Heart left ventricle (tissue), 13 donors: ENCODE data around the gene KXD1.

ENCODE experiments used
- CTCF ChIP-seq, 12 donors: fragments of 200-600 bp; sonication (generic) in 4 of 12; IDR thresholded peaks; one replicate each; pipeline versions ENCODE4 v1.5.0 to v1.8.0; 2018 to 2022; ENCODE audit warnings: antibody characterized with exemption in 12 of 12, mild to moderate bottlenecking in 5 of 12
- POLR2A ChIP-seq, 2 donors: fragments of 450-650 bp; IDR thresholded peaks; one replicate each; pipeline ENCODE4 v1.6.1; 2017; ENCODE audit warnings: antibody characterized with exemption in 2 of 2, mild to moderate bottlenecking in 2 of 2, moderate library complexity in 2 of 2
- donor health status: ischemic (EF 13 %, LVEDD 7.1; RV severe dilation, severe dysfunction).
- donor health status: DM: no; HTN: yes; CAD: no.
- donor health status: DM: no; HTN: no; CAD: no.
- donor health status: ischemic (EF 25% LVEDD 6.9; RV normal size, moderate dysfunction).
- donor health status: ischemic (EF 25% LVEDD 5.7; RV mildly dilated, moderate dysfunction).
- donor health status: ischemic (EF 35%, LVEDD 5.7; RV mildly dilated, moderate dysfunction).
- donor health status: nonischemic (EF 11% LVEDD 7.7; RV severe dilation, severe dysfunction).
- donor health status: DM: yes; HTN: yes; CAD: no.
- donor health status: PGD.
- donor health status: ischemic (EF 29% LVEDD 5.4; RV normal size, mild dysfunction).
- donor health status: nonischemic (EF 23%, LVEDD 6.1; RV moderate dilation, normal function).

- TF ChIP-seq POLR2A (IDR thresholded peaks at IDR 0.05) (no peak), CTCF (IDR thresholded peaks at IDR 0.05) (no peak)
Measured at GRCh38 chr19:18520848-18521691, 36.6 kb upstream of the KXD1 start.
